H9 (cell line): Measurements from ENCODE around the gene IL24. TPM values are rescaled to one million over a fixed set of nuclear protein-coding genes. Genes with fewer than 3 reads are reported as not detected.

Experiments
- DNase-seq: peaks from one replicate; pipeline ENCODE4 v3.0.0-alpha.2; 2017
- H2AFZ ChIP-seq: one replicate; pipeline ENCODE4 v1.6.1; 2013; ENCODE audit warnings: mild to moderate bottlenecking, low read length, control low read depth, moderate library complexity
- H2AK5ac ChIP-seq: 2 replicates; pipeline ENCODE4 v1.6.1; 2013; ENCODE audit warnings: low read length, control low read depth, mixed read lengths; ENCODE audit not compliant: insufficient read length
- H2BK120ac ChIP-seq: one replicate; pipeline ENCODE4 v1.6.1; 2013; ENCODE audit warnings: low read depth, mild to moderate bottlenecking, low read length, control low read depth, inconsistent platforms; ENCODE audit not compliant: poor library complexity, severe bottlenecking
- H2BK12ac ChIP-seq: 2 replicates; pipeline ENCODE4 v1.6.1; 2013; ENCODE audit warnings: low read length, control low read depth, mixed read lengths, low read depth; ENCODE audit not compliant: insufficient read length
- H2BK15ac ChIP-seq: 2 replicates; pipeline ENCODE4 v1.6.1; 2013; ENCODE audit warnings: low read depth, low read length, control low read depth
- H2BK20ac ChIP-seq: one replicate; pipeline ENCODE4 v1.6.1; 2013; ENCODE audit warnings: low read depth, mild to moderate bottlenecking, low read length, control low read depth, inconsistent platforms; ENCODE audit not compliant: poor library complexity, severe bottlenecking
- H2BK5ac ChIP-seq: 2 replicates; pipeline ENCODE4 v1.6.1; 2013; ENCODE audit warnings: low read length, control low read depth, mixed read lengths; ENCODE audit not compliant: insufficient read length
- H3K14ac ChIP-seq: 2 replicates; pipeline ENCODE4 v1.6.1; 2013; ENCODE audit warnings: low read length, control low read depth; ENCODE audit not compliant: insufficient read depth
- H3K18ac ChIP-seq: 2 replicates; pipeline ENCODE4 v1.6.1; 2013; ENCODE audit warnings: low read depth, mild to moderate bottlenecking, mixed read lengths, low read length, control low read depth; ENCODE audit not compliant: insufficient read length
- H3K23ac ChIP-seq: 2 replicates; pipeline ENCODE4 v1.6.1; 2013; ENCODE audit warnings: low read length, control low read depth, mixed read lengths, low read depth; ENCODE audit not compliant: insufficient read length
- H3K23me2 ChIP-seq: 2 replicates; pipeline ENCODE4 v1.6.1; 2013; ENCODE audit warnings: low read depth, mild to moderate bottlenecking, mixed read lengths, low read length, control low read depth; ENCODE audit not compliant: insufficient read length, poor library complexity, severe bottlenecking
- H3K27ac ChIP-seq: 2 replicates; pipeline ENCODE4 v1.5.1; 2013; ENCODE audit warnings: low read length, control low read depth, mixed read lengths, low read depth; ENCODE audit not compliant: insufficient read length
- H3K27me3 ChIP-seq: 2 replicates; pipeline ENCODE4 v1.6.1; 2013; ENCODE audit warnings: low read length, control low read depth, inconsistent platforms; ENCODE audit not compliant: insufficient read depth
- H3K4ac ChIP-seq: 2 replicates; pipeline ENCODE4 v1.6.1; 2013; ENCODE audit warnings: low read depth, mild to moderate bottlenecking, control low read depth, inconsistent platforms, low read length, moderate library complexity
- H3K4me1 ChIP-seq: 2 replicates; pipeline ENCODE4 v1.6.1; 2013; ENCODE audit warnings: low read length, control low read depth, inconsistent platforms; ENCODE audit not compliant: insufficient read depth
- H3K4me2 ChIP-seq: 2 replicates; pipeline ENCODE4 v1.6.1; 2013; ENCODE audit warnings: low read length, control low read depth, mixed read lengths; ENCODE audit not compliant: insufficient read length, insufficient read depth
- H3K56ac ChIP-seq: 2 replicates; pipeline ENCODE4 v1.6.1; 2013; ENCODE audit warnings: low read depth, mild to moderate bottlenecking, mixed read lengths, low read length, control low read depth; ENCODE audit not compliant: insufficient read length
- H3K79me1 ChIP-seq: 2 replicates; pipeline ENCODE4 v1.6.1; 2013; ENCODE audit warnings: low read depth, mild to moderate bottlenecking, moderate library complexity, low read length, control low read depth, inconsistent platforms; ENCODE audit not compliant: insufficient read depth, poor library complexity, severe bottlenecking
- H3K79me2 ChIP-seq: 2 replicates; pipeline ENCODE4 v1.6.1; 2013; ENCODE audit warnings: low read length, control low read depth, inconsistent platforms; ENCODE audit not compliant: insufficient read depth
- H3K9ac ChIP-seq: 2 replicates; pipeline ENCODE4 v1.6.1; 2013; ENCODE audit warnings: low read length, control low read depth, mixed read lengths; ENCODE audit not compliant: insufficient read length; ENCODE audit errors: extremely low read depth
- H3K9me3 ChIP-seq: one replicate; pipeline ENCODE4 v1.6.1; 2013; ENCODE audit warnings: low read depth, low read length, inconsistent platforms; ENCODE audit not compliant: control insufficient read depth
- H3T11ph ChIP-seq: one replicate; pipeline ENCODE4 v1.6.1; 2013; ENCODE audit warnings: mild to moderate bottlenecking, low read length, control low read depth, inconsistent platforms
- H4K20me1 ChIP-seq: one replicate; pipeline ENCODE4 v1.6.1; 2013; ENCODE audit not compliant: control insufficient read depth, insufficient read length, insufficient read depth
- H4K5ac ChIP-seq: 2 replicates; pipeline ENCODE4 v1.6.1; 2013; ENCODE audit warnings: low read depth, mild to moderate bottlenecking, mixed read lengths, low read length, control low read depth; ENCODE audit not compliant: insufficient read length
- H4K8ac ChIP-seq: replicated peaks from 2 replicates; pipeline ENCODE4 v1.6.1; 2013; ENCODE audit warnings: low read length, control low read depth, mixed read lengths, low read depth; ENCODE audit not compliant: insufficient read length
- H4K91ac ChIP-seq: 2 replicates; pipeline ENCODE4 v1.6.1; 2013; ENCODE audit warnings: low read depth, mild to moderate bottlenecking, moderate library complexity, mixed read lengths, low read length, control low read depth; ENCODE audit not compliant: insufficient read length
- H3K27ac Mint-ChIP-seq, 3 experiments: 2 replicates in 2 of 3; 3 replicates in 1 of 3; pipeline ENCODE4 v1.8.0; 2020 to 2021; ENCODE audit warnings: mixed read lengths in 3 of 3, mild to moderate bottlenecking in 1 of 3, moderate library complexity in 1 of 3
- H3K27me3 Mint-ChIP-seq: 2 replicates; pipeline ENCODE4 v1.8.0; 2021; ENCODE audit warnings: low read depth, mild to moderate bottlenecking, moderate library complexity, mixed read lengths
- H3K36me3 Mint-ChIP-seq, 3 experiments: 2 replicates in 2 of 3; 3 replicates in 1 of 3; pipeline ENCODE4 v1.8.0; 2020 to 2021; ENCODE audit warnings: low read depth in 3 of 3, mixed read lengths in 3 of 3; ENCODE audit not compliant: insufficient read depth in 1 of 3
- H3K4me1 Mint-ChIP-seq, 2 experiments: 2 replicates each; pipeline ENCODE4 v1.8.0; 2020; ENCODE audit warnings: mixed read lengths in 2 of 2
- H3K4me3 Mint-ChIP-seq, 2 experiments: 2 replicates in 1 of 2; 3 replicates in 1 of 2; pipeline ENCODE4 v1.8.0; 2020 to 2021; ENCODE audit warnings: mild to moderate bottlenecking in 2 of 2, mixed read lengths in 2 of 2, moderate library complexity in 1 of 2
- H3K9me3 Mint-ChIP-seq, 2 experiments: 2 replicates in 1 of 2; 3 replicates in 1 of 2; pipeline ENCODE4 v1.8.0; 2020; ENCODE audit warnings: mild to moderate bottlenecking in 2 of 2, mixed read lengths in 2 of 2, moderate library complexity in 1 of 2
- CTCF ChIP-seq: fragments of 200-600 bp; sonication (generic); conservative IDR thresholded peaks from 3 replicates; pipeline ENCODE4 v1.8.0; 2021; ENCODE audit warnings: antibody characterized with exemption, mild to moderate bottlenecking
- WGBS: extraction: QIAGEN DNeasy Blood & Tissue Kit; methylation state at CpG from one replicate; pipeline ENCODE4 v1.1.7; 2013; ENCODE audit warnings: missing lambda C conversion rate, low lambda C conversion rate, mixed read lengths; ENCODE audit not compliant: insufficient read length; ENCODE audit errors: extremely low coverage; 5-methylcytosine and 5-hydroxymethylcytosine counted together
- total RNA-seq: library from RNA; stranded (reverse); gene quantifications from 2 replicates; pipeline ENCODE4 v1.2.1, GENCODE V29; 2021

Gene IL24
- total RNA-seq, 1 experiment from 2014 or later: not detected

GRCh38 chr1:206901944-206902343, 4.7 kb downstream of the IL24 start:
- no peak overlapping the region for H3K4ac ChIP-seq
- no peak overlapping the region for H2BK15ac ChIP-seq
- no peaks in the 10 kb centered on the region for H3K79me2 ChIP-seq
- no peak overlapping the region for H3K23ac ChIP-seq
- no peaks in the 10 kb centered on the region for H3K79me1 ChIP-seq
- H3K9ac ChIP-seq: no peak overlapping the region
- no peaks in the 10 kb centered on the region for H3K23me2 ChIP-seq
- Mint-ChIP-seq H3K4me1 (peaks cover 3 to 5% of the 10 kb centered on the region in 2 experiments; a peak in 3 of 4 replicates), H3K27ac (no peak overlapping the region), H3K4me3 (no peak overlapping the region), H3K27me3 (peaks cover 37% of the 10 kb centered on the region), H3K36me3 (no peaks in the 10 kb centered on the region), H3K9me3 (no peaks in the 10 kb centered on the region)
- no peak overlapping the region for H4K91ac ChIP-seq
- no peak overlapping the region for H2BK20ac ChIP-seq
- H2AFZ ChIP-seq: no peak overlapping the region
- H3K18ac ChIP-seq: no peak overlapping the region
- no peaks in the 10 kb centered on the region for H3K4me1 ChIP-seq
- no peak overlapping the region for H4K8ac ChIP-seq
- no peak overlapping the region for H3K4me2 ChIP-seq
- H4K5ac ChIP-seq: no peak overlapping the region
- no peak overlapping the region for H2BK12ac ChIP-seq
- no peak for TF ChIP-seq CTCF
- H2AK5ac ChIP-seq: no peak overlapping the region
- no peaks in the 10 kb centered on the region for H3K9me3 ChIP-seq
- H4K20me1 ChIP-seq: no peaks in the 10 kb centered on the region
- WGBS: no CpG with 5 or more reads among the region's 6 CpGs
- H2BK5ac ChIP-seq: no peak overlapping the region
- no peak overlapping the region for H3T11ph ChIP-seq
- DNase-seq: no peak
- H2BK120ac ChIP-seq: no peak overlapping the region
- no peak overlapping the region for H3K14ac ChIP-seq
- no peak overlapping the region for H3K56ac ChIP-seq
- H3K27me3 ChIP-seq: no peaks in the 10 kb centered on the region
- H3K27ac ChIP-seq: no peak overlapping the region
